DND-41 (cell line): Measurements from ENCODE around the gene PDZD4.

ENCODE experiments used
- ATAC-seq: fragments of 200-7000 bp; cut with Tn5 transposase; 3 replicates; pipeline ENCODE4 v1.9.1; 2021; ENCODE audit warnings: low read depth; ENCODE audit not compliant: insufficient read depth
- DNase-seq: peaks from one replicate; pipeline ENCODE4 v3.0.0-alpha.2; 2020
- H2AFZ ChIP-seq: 2 replicates; pipeline ENCODE4 v1.6.0; 2012; ENCODE audit warnings: low read depth, low read length
- H3K27ac ChIP-seq: 2 replicates; pipeline ENCODE4 v1.5.1; 2012; ENCODE audit warnings: low read length, inconsistent platforms
- H3K27me3 ChIP-seq: fragments of 200-600 bp; sonication (generic); 2 replicates; pipeline ENCODE4 v1.6.0; 2012; ENCODE audit warnings: low read length, mild to moderate bottlenecking, inconsistent platforms; ENCODE audit not compliant: insufficient read depth, poor library complexity
- H3K36me3 ChIP-seq: 2 replicates; pipeline ENCODE4 v1.5.1; 2012; ENCODE audit warnings: low read length, inconsistent platforms; ENCODE audit not compliant: insufficient read depth
- H3K4me1 ChIP-seq: 2 replicates; pipeline ENCODE4 v1.5.1; 2012; ENCODE audit warnings: mild to moderate bottlenecking, low read length; ENCODE audit not compliant: insufficient read depth
- H3K4me2 ChIP-seq: 2 replicates; pipeline ENCODE4 v1.6.0; 2012; ENCODE audit warnings: mild to moderate bottlenecking, moderate library complexity, low read length, inconsistent platforms; ENCODE audit not compliant: insufficient read depth
- H3K4me3 ChIP-seq, 2 experiments: fragments of 200-600 bp in 1 of 2; shearing (Covaris generic) in 1 of 2; 2 replicates each; pipeline ENCODE4 v1.5.1; 2012 to 2016; ENCODE audit warnings: inconsistent platforms in 2 of 2, low read length in 2 of 2, mild to moderate bottlenecking in 2 of 2, low read depth in 1 of 2, moderate library complexity in 1 of 2
- H3K79me2 ChIP-seq: 2 replicates; pipeline ENCODE4 v1.6.0; 2012; ENCODE audit warnings: low read length, inconsistent platforms; ENCODE audit not compliant: insufficient read depth
- H3K9ac ChIP-seq: 2 replicates; pipeline ENCODE4 v1.6.0; 2012; ENCODE audit warnings: low read depth, mild to moderate bottlenecking, inconsistent platforms, low read length, moderate library complexity
- H3K9me3 ChIP-seq: 2 replicates; pipeline ENCODE4 v1.5.1; 2012; ENCODE audit warnings: low read length, moderate library complexity, mild to moderate bottlenecking, inconsistent platforms; ENCODE audit not compliant: insufficient read depth, severe bottlenecking
- H4K20me1 ChIP-seq: 2 replicates; pipeline ENCODE4 v1.6.0; 2012; ENCODE audit warnings: low read length; ENCODE audit not compliant: insufficient read depth
- CTCF ChIP-seq: IDR thresholded peaks from 2 replicates; pipeline ENCODE4 v1.5.1; 2012; ENCODE audit warnings: borderline replicate concordance, low read length, moderate library complexity, mild to moderate bottlenecking; ENCODE audit not compliant: poor library complexity, severe bottlenecking; ENCODE audit errors: extremely low read depth
- EZH2 ChIP-seq: IDR thresholded peaks from 3 replicates; pipeline ENCODE4 v1.6.1; 2012; ENCODE audit warnings: borderline replicate concordance, low read depth, mild to moderate bottlenecking, moderate library complexity, low read length, inconsistent platforms; ENCODE audit not compliant: severe bottlenecking

Gene PDZD4

GRCh38 chrX:153878345-153878744, 48.0 kb upstream of the PDZD4 start:
- no peaks in the 10 kb centered on the region for H3K27me3 ChIP-seq
- H4K20me1 ChIP-seq, result peaks cover 14% of the 10 kb centered on the region
- no peak overlapping the region for H2AFZ ChIP-seq
- no peaks in the 10 kb centered on the region for H3K36me3 ChIP-seq
- no peak overlapping the region for H3K27ac ChIP-seq
- H3K4me3 ChIP-seq, result no peak overlapping the region
- H3K4me2 ChIP-seq, result no peak overlapping the region
- H3K9me3 ChIP-seq, result no peaks in the 10 kb centered on the region
- H3K79me2 ChIP-seq, result no peaks in the 10 kb centered on the region
- no peak overlapping the region for H3K9ac ChIP-seq
- no peaks in the 10 kb centered on the region; the same call in 1 of the 2 replicates for H3K4me1 ChIP-seq
- no peak for ATAC-seq
- DNase-seq, result no peak
- no peak for TF ChIP-seq EZH2
- no peak for TF ChIP-seq CTCF

- H3K79me2 ChIP-seq, result no peaks in the 10 kb centered on the region
- H4K20me1 ChIP-seq, result peaks cover 14% of the 10 kb centered on the region
- H2AFZ ChIP-seq, result no peak overlapping the region
- no peak overlapping the region for H3K4me2 ChIP-seq
- TF ChIP-seq EZH2 (no peak), CTCF (no peak)
- H3K4me3 ChIP-seq, result no peak overlapping the region
- H3K9ac ChIP-seq, result no peak overlapping the region
- H3K4me1 ChIP-seq, result no peaks in the 10 kb centered on the region; the same call in 1 of the 2 replicates
- no peaks in the 10 kb centered on the region for H3K36me3 ChIP-seq
- H3K27me3 ChIP-seq, result no peaks in the 10 kb centered on the region
- no peak overlapping the region for H3K27ac ChIP-seq
- DNase-seq, result no peak
- no peak for ATAC-seq
- no peaks in the 10 kb centered on the region for H3K9me3 ChIP-seq
Observed at GRCh38 chrX:153877571-153878261, 47.4 kb upstream of the PDZD4 start.

GRCh38 chrX:153876112-153876491, 45.8 kb upstream of the PDZD4 start:
- no peak overlapping the region for H3K27ac ChIP-seq
- H4K20me1 ChIP-seq, result peaks cover 14% of the 10 kb centered on the region
- no peak overlapping the region for H3K4me2 ChIP-seq
- H3K9me3 ChIP-seq, result no peaks in the 10 kb centered on the region
- no peaks in the 10 kb centered on the region for H3K79me2 ChIP-seq
- no peaks in the 10 kb centered on the region; the same call in 1 of the 2 replicates for H3K4me1 ChIP-seq
- DNase-seq, result no peak
- no peak overlapping the region for H3K4me3 ChIP-seq
- TF ChIP-seq EZH2 (no peak), CTCF (no peak)
- H3K9ac ChIP-seq, result no peak overlapping the region
- no peaks in the 10 kb centered on the region for H3K27me3 ChIP-seq
- H2AFZ ChIP-seq, result no peak overlapping the region
- no peaks in the 10 kb centered on the region for H3K36me3 ChIP-seq
- ATAC-seq, result no peak
